Esophagus muscularis mucosa (tissue), 3 donors: ENCODE results near the gene ARG2.

ENCODE experiments used
- POLR2A ChIP-seq: fragments of 450-650 bp; IDR thresholded peaks from one replicate; pipeline ENCODE4 v1.6.1; 2017; ENCODE audit warnings: antibody characterized with exemption, moderate library complexity, mild to moderate bottlenecking, low read depth
- POLR2AphosphoS5 ChIP-seq, 2 donors: sonication (generic); formaldehyde crosslinking; IDR thresholded peaks; one replicate each; pipeline ENCODE4 v1.6.1; 2017; ENCODE audit warnings: antibody characterized with exemption in 2 of 2
- TF ChIP-seq, protein P1 (sequence below), 3 experiments: fragments of 200-600 bp in 2 of 3; fragments of 450-650 bp in 1 of 3; sonication (generic) in 2 of 3; IDR thresholded peaks; one replicate each; pipeline ENCODE4 v1.5.1; 2017 to 2019; ENCODE audit warnings: antibody characterized with exemption in 3 of 3, mild to moderate bottlenecking in 2 of 3, moderate library complexity in 1 of 3

GRCh38 chr14:67636361-67636919 lies 16.7 kb downstream of the ARG2 start:
- TF ChIP-seq, protein P1, sequence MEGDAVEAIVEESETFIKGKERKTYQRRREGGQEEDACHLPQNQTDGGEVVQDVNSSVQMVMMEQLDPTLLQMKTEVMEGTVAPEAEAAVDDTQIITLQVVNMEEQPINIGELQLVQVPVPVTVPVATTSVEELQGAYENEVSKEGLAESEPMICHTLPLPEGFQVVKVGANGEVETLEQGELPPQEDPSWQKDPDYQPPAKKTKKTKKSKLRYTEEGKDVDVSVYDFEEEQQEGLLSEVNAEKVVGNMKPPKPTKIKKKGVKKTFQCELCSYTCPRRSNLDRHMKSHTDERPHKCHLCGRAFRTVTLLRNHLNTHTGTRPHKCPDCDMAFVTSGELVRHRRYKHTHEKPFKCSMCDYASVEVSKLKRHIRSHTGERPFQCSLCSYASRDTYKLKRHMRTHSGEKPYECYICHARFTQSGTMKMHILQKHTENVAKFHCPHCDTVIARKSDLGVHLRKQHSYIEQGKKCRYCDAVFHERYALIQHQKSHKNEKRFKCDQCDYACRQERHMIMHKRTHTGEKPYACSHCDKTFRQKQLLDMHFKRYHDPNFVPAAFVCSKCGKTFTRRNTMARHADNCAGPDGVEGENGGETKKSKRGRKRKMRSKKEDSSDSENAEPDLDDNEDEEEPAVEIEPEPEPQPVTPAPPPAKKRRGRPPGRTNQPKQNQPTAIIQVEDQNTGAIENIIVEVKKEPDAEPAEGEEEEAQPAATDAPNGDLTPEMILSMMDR (IDR thresholded peaks at IDR 0.05), result no peak
- TF ChIP-seq POLR2A (no peak), POLR2AphosphoS5 (IDR thresholded peaks at IDR 0.05) (no peak)
